ENCODE results near the gene SORL1. TPM values are rescaled to one million over a fixed set of nuclear protein-coding genes. Genes with fewer than 3 reads are reported as not detected.

Gene SORL1
- total and polyA plus RNA-seq, 2 of the 8 experiments (the other 6 are each of a cell fraction or from before 2014, with no cell fraction given): 38.1 to 65.5 TPM

DNA sequence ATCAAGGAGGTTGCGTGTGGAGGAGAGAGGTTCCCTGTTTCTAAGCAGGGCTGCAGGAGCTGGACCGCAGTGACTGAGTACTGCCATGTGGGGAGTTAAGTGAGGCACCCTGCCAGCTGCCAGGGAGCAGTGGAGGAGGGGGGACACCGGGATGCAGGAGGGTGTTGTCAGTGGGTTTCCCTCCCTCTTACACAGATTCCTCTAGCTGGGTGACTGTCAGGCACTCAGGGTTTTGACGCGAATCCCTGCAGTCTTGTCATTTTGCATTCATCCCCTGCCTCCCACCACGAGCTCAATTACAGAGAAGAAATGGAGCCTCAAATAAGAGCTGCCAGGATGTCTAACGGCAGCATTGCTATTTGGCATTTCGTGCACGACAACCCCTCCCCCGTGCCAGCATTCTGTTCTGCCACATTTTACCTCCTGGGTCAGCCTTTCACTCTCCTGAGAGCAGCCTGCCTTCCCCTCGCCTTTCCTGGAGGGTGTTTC, 120.5 kb downstream of the SORL1 start:
- H4K91ac ChIP-seq (replicated peaks; ENCODE audit: insufficient read length, low read length): no peak overlapping the region
- TF ChIP-seq SIRT6 (IDR thresholded peaks at IDR 0.05; ENCODE audit: low read length): no peak
- no peak for TF ChIP-seq CBX5 (IDR thresholded peaks at IDR 0.05; ENCODE audit: low read depth, low read length)
- TF ChIP-seq BACH1 (IDR thresholded peaks at IDR 0.05; ENCODE audit: low read length): no peak
- TF ChIP-seq MAFK (IDR thresholded peaks at IDR 0.05; ENCODE audit: low read depth, low read length): no peak
- TF ChIP-seq TEAD4 (IDR thresholded peaks at IDR 0.05; ENCODE audit: low read depth, low read length): no peak
- TF ChIP-seq CREB1 (IDR thresholded peaks at IDR 0.05): no peak
- no peak for TF ChIP-seq KDM5A (IDR thresholded peaks at IDR 0.05; ENCODE audit: low read length)
- H3K36me3 ChIP-seq (ENCODE audit: control insufficient read depth in 2 of 4, insufficient read depth in 4 of 4, low read length in 3 of 4): peaks cover 20 to 50% (median 39%) of the 10 kb centered on the region in 4 experiments
- no peak overlapping the region for H3K4ac ChIP-seq (replicated peaks; ENCODE audit: insufficient read length, low read depth, low read length)
- H3K9me3 ChIP-seq (ENCODE audit: insufficient read depth in 2 of 2, low read depth in 1 of 2, low read length in 1 of 2): no peaks in the 10 kb centered on the region
- no peak overlapping the region for H3K56ac ChIP-seq (replicated peaks; ENCODE audit: insufficient read length, low read depth, low read length)
- H3K23ac ChIP-seq (ENCODE audit: insufficient read length): no peak overlapping the region
- no peak overlapping the region for H2AFZ ChIP-seq (ENCODE audit: low read length)
- H2BK5ac ChIP-seq (ENCODE audit: low read depth, low read length): no peak overlapping the region
- H3K79me2 ChIP-seq (ENCODE audit: control insufficient read depth in 1 of 2, insufficient read depth in 2 of 2, low read length in 2 of 2): no peaks in the 10 kb centered on the region
- no peak overlapping the region for H3K4me3 ChIP-seq (ENCODE audit: extremely low read depth in 1 of 4, insufficient read depth in 2 of 4, low read depth in 3 of 4, low read length in 4 of 4)
- no peak for DNase-seq (ENCODE audit: low read depth in 1 of 2, low spot score in 2 of 2)
- ChIA-PET POLR2A (ENCODE audit: partially characterized antibody) (no interaction called here), CTCF (ENCODE audit: partially characterized antibody) (interaction anchor here (0.8 to 1.9 kb wide), 5 partner anchors 8 to 253 kb away, joined by 3 to 11 read pairs (median 4); no protein-coding TSS in a partner anchor)
- no peak overlapping the region for H4K5ac ChIP-seq (ENCODE audit: insufficient read length, low read depth, low read length)
- no peak overlapping the region for H3K14ac ChIP-seq (ENCODE audit: insufficient read length)
- H3K18ac ChIP-seq (ENCODE audit: extremely low read depth, low read length): no peak overlapping the region
- FAIRE-seq: no peak
- no peak overlapping the region for H2AK5ac ChIP-seq (ENCODE audit: low read depth, low read length)
- H3K4me1 ChIP-seq (replicated peaks in 1 of 4; ENCODE audit: control insufficient read depth in 3 of 4, insufficient read depth in 4 of 4, low read length in 3 of 4): no peaks in the 10 kb centered on the region
- H3K79me1 ChIP-seq (ENCODE audit: low read depth, low read length): no peaks in the 10 kb centered on the region; the same call in 1 of the 2 replicates
- no peak overlapping the region for H2BK12ac ChIP-seq (ENCODE audit: low read depth, low read length)
- 94% methylated on average over 11 of the region's 11 CpGs; no CpG with 5 or more reads in 1 of the 2 experiments for WGBS, 2 experiments (ENCODE audit: extremely low coverage in 1 of 2, insufficient coverage in 1 of 2, insufficient read length in 1 of 2, insufficient replicate concordance in 2 of 2, low coverage in 1 of 2, low lambda C conversion rate in 2 of 2, missing lambda C conversion rate in 1 of 2)
- no peak overlapping the region for H3K27ac ChIP-seq (ENCODE audit: low read depth, low read length)
- H2BK15ac ChIP-seq (ENCODE audit: low read length): no peak overlapping the region
- H3K27me3 ChIP-seq (replicated peaks in 1 of 4; ENCODE audit: control insufficient read depth in 3 of 4, extremely low read depth in 1 of 4, insufficient read depth in 3 of 4, low read length in 3 of 4): no peaks in the 10 kb centered on the region
- no peak overlapping the region for H2BK20ac ChIP-seq (ENCODE audit: low read length)
- H3K9ac ChIP-seq (replicated peaks in 1 of 4; ENCODE audit: extremely low read depth in 1 of 4, low read depth in 3 of 4, low read length in 3 of 4): no peak overlapping the region
- H2BK120ac ChIP-seq (replicated peaks; ENCODE audit: low read depth, low read length): no peak overlapping the region
- H4K8ac ChIP-seq (ENCODE audit: extremely low read depth, insufficient read depth, low read length): no peak overlapping the region; the same call in 1 of the 2 replicates
- no peaks in the 10 kb centered on the region for H4K20me1 ChIP-seq (replicated peaks in 1 of 2; ENCODE audit: control insufficient read depth in 1 of 2, insufficient read depth in 2 of 2, low read length in 2 of 2)
- no peaks in the 10 kb centered on the region for H3K23me2 ChIP-seq (ENCODE audit: low read depth, low read length)
- no peak overlapping the region for H3K4me2 ChIP-seq (ENCODE audit: insufficient read depth in 1 of 2, low read depth in 2 of 2, low read length in 2 of 2)

All from H1 (cell line).